Activated effector memory CD4-positive, alpha-beta T cell treated with Interleukin-2 at 50 U/mL for 16 hours (primary cell): ENCODE data around the gene ZMYND11.
"Not testable (repeated sequence)": the region's sequence is repeated elsewhere in the genome, so short reads cannot be mapped to it uniquely, and the experiment has no call there.

ENCODE experiments used
- DNase-seq: peaks from one replicate; pipeline ENCODE4 v3.0.0-alpha.2; 2020

Gene ZMYND11

GRCh38 chr10:260819-261429, 125.7 kb downstream of the ZMYND11 start:
- no peak for DNase-seq

- not testable (repeated sequence) for DNase-seq
Observed at GRCh38 chr10:264160-265073, 129.2 kb downstream of the ZMYND11 start.

- DNase-seq, result not testable (repeated sequence)
Observed at GRCh38 chr10:265074-265440, 129.8 kb downstream of the ZMYND11 start.

GRCh38 chr10:265816-266588, 130.7 kb downstream of the ZMYND11 start:
- not testable (repeated sequence) for DNase-seq

- DNase-seq, result no peak
Observed at GRCh38 chr10:266974-267425, 131.7 kb downstream of the ZMYND11 start.

GRCh38 chr10:267705-268104, 132.4 kb downstream of the ZMYND11 start:
- DNase-seq, result no peak

- DNase-seq, result no peak
Observed at GRCh38 chr10:269440-270074, 134.3 kb downstream of the ZMYND11 start.

GRCh38 chr10:271201-271600, 135.9 kb downstream of the ZMYND11 start:
- no peak for DNase-seq

- DNase-seq, result no peak
Observed at GRCh38 chr10:271722-272121, 136.5 kb downstream of the ZMYND11 start.

GRCh38 chr10:273088-273487, 137.8 kb downstream of the ZMYND11 start:
- DNase-seq, result no peak

- no peak for DNase-seq
Observed at GRCh38 chr10:274866-275265, 139.6 kb downstream of the ZMYND11 start.

GRCh38 chr10:275680-276079, 140.4 kb downstream of the ZMYND11 start:
- no peak for DNase-seq

- DNase-seq, result no peak
Observed at GRCh38 chr10:277963-278362, 142.7 kb downstream of the ZMYND11 start.

- no peak for DNase-seq
Observed at GRCh38 chr10:278707-279106, 143.5 kb downstream of the ZMYND11 start.

GRCh38 chr10:279232-279631, 144.0 kb downstream of the ZMYND11 start:
- no peak for DNase-seq

GRCh38 chr10:279655-280054, 144.4 kb downstream of the ZMYND11 start:
- DNase-seq, result no peak

GRCh38 chr10:282294-283139, 147.3 kb downstream of the ZMYND11 start:
- DNase-seq, result no peak

- DNase-seq, result no peak
Observed at GRCh38 chr10:283140-283479, 147.9 kb downstream of the ZMYND11 start.

- DNase-seq, result no peak
Observed at GRCh38 chr10:283916-284356, 148.7 kb downstream of the ZMYND11 start.

GRCh38 chr10:285216-285615, 150.0 kb downstream of the ZMYND11 start:
- no peak for DNase-seq

- no peak for DNase-seq
Observed at GRCh38 chr10:287026-287709, 151.9 kb downstream of the ZMYND11 start.
